Measurements from ENCODE around the gene CARD19.

Gene CARD19

DNA sequence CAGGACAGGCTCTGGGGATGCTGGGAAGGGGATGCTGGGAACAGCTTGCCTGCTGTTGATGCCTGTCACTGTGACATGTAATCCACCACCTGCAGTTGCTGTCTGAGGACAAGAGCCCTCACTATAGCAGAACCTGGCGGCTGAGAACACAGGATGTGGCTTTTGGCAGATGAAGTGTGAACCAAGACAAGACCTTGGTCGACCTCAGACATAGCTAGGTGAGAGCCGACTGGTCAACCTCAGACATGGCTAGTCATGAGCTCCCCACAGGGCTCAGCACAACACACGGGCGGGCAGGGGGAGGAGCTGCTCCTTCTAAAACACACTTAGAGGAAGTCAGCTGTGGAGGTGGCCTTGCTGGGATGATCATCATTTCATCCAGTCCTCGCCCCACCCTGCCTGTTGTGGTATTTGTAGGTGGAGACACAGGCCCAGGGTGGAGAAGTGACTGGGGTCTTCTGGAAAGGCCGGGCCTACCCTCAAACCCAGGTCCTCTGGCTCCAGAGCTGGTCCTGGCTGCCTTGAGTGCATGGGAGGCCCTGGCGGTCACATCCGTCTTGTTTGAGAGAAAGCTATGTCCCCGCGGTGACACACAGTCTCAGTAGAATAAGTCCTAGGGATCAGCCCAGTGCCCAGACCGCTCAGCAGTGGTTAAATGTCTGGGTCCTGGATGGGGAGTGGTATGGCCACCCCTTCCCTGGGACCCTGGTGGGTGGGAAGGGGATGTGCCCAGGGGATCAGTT lies 31.5 kb upstream of the CARD19 start:
- no peak for DNase-seq (ENCODE audit: low read depth)

- no peak for DNase-seq (ENCODE audit: low read depth)
These were observed 30.8 kb upstream of the CARD19 start for GRCh38 chr9:93065135-93065720.

DNA sequence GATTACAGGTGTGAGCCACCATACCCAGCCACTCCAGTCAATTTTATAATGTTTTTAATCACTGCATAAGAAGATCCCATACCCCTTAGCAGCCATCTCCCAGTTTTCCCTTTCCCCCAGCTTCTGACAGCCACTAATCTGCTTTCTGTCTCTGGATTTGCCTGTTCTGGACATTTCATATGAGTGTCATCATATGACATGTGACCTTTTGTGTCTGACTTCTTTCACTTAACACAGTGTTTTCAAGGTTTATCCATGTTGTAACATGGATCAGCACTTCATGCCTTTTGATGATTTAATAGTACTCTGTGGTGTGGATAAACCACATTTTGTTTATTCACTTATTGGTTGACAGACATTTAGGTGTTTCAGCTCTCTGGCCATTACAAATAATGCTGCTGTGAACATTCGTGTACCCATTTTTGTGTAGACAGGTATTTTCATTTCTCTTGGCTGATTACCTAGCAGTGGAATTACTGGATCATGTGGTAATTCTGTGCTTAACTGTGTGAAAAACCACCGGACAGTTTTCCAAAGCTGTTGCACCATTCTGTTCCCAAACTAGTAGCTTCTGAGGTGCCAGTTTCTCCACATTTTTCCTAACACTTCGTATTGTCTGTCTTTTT lies 28.9 kb upstream of the CARD19 start:
- no peak for DNase-seq (ENCODE audit: low read depth)

GRCh38 chr9:93068956-93069355 lies 27.1 kb upstream of the CARD19 start:
- no peak for DNase-seq (ENCODE audit: low read depth)

DNA sequence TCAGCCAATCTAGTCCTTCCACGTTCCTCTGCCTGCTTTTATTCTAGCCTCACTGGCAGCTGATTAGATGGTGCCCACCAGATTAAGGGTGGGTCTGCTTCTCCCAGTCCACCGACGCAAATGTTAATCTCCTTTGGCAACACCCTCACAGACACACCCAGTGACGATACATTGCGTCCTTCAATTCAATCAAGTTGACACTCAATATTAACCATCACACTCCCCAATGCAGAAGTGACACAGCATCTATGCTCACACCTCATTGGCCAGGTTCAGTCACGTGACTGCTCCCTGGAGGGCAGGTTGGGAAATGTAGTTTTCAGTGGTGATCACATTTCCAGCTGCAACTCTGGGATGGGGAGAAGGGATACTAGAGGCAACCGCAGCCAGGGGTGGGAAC lies 24.6 kb upstream of the CARD19 start:
- peak; percentile 44 for DNase-seq (ENCODE audit: low read depth)

DNA sequence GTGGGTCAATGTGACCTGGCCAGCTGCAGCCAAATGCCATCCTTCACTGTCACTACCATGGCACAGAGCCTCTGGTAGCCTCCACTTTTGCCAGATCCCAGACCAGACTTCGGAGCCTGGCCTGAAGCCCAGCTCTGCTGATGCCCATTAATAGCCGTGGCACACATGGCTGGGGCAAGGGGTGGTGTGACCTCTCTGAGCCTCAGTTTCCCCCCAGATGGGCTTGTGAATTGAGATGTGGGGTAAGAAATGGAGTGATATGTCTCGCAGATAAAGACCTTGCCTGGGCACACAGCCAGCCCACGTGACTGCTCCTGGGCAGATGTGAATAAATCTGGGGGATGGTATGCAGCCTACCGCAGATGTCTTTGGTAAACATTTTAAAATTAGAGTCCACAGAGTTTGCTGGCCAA lies 23.6 kb upstream of the CARD19 start:
- DNase-seq (ENCODE audit: low read depth) = peak; percentile 52

GRCh38 chr9:93076101-93076791 lies 19.8 kb upstream of the CARD19 start:
- DNase-seq (ENCODE audit: low read depth) = no peak

- no peak for DNase-seq (ENCODE audit: low read depth)
These were observed 19.3 kb upstream of the CARD19 start for GRCh38 chr9:93076792-93077128.

- DNase-seq (ENCODE audit: low read depth) = no peak
These were observed 18.6 kb upstream of the CARD19 start for GRCh38 chr9:93077367-93077766.

GRCh38 chr9:93077811-93078210 lies 18.2 kb upstream of the CARD19 start:
- DNase-seq (ENCODE audit: low read depth) = no peak

DNA sequence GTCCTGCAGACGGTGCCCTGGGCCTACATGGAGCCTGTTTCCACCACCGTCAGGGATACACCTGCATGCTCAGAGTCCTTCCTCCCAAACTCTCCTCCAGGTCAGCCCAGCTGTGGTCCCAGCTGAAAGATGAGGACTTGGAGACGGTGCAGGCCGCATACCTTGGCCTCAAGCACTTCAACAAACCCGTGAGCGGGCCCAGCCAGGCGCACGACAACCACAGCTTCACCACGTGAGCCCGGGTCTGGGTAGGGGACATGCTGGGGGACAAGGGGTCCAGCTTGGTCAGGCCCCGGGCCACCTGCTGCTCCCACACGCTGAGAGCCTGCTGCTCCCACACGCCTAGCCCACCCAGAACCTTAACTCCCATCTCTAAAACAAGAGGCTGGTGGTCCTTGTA lies 16.6 kb upstream of the CARD19 start:
- no peak for DNase-seq (ENCODE audit: low read depth)

DNA sequence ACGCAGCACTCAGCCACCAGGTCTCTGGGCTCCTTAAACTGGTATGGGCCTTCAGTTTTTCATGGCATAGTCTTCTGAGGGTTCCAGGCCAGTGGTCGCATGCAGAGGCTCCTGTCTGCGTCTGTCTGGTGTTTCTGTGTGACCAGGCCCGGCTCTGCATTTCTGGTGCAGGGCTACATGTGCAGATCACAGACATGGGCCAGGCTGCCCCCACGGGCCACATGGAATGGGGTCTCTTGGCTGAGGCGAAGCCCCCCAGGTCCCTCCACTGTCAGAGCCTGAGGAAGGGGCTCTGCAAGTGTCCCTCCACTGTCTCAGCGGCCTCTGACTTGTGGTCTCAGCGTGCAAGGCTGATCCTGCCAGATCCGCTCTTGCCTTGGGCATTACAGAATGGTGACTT lies 15.6 kb upstream of the CARD19 start:
- no peak for DNase-seq (ENCODE audit: low read depth)

GRCh38 chr9:93081081-93081529 lies 14.9 kb upstream of the CARD19 start:
- no peak for DNase-seq (ENCODE audit: low read depth)

DNA sequence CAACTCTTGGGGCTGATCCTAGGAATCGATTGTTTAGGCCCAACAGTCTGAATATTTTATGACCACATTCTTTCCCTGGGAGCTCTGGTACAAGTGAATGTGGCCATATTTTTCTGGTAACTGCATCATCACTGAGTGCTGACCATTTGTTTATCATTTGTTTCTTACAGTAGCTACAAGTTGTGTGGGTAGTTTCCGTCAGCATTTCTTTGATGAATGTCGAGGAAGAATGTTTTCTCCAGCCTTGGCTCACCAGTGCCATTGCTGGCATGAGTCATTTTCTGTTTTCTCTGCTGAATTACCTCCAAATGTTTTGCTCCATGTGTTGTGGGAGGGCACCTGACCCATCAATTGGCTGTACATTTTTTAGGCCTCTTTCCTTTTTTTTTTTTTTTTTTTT lies 14.1 kb upstream of the CARD19 start:
- peak; percentile 51 for DNase-seq (ENCODE audit: low read depth)

GRCh38 chr9:93082841-93083411 lies 13.1 kb upstream of the CARD19 start:
- DNase-seq (ENCODE audit: low read depth) = no peak

GRCh38 chr9:93083592-93084470 lies 12.2 kb upstream of the CARD19 start:
- DNase-seq (ENCODE audit: low read depth) = no peak

DNA sequence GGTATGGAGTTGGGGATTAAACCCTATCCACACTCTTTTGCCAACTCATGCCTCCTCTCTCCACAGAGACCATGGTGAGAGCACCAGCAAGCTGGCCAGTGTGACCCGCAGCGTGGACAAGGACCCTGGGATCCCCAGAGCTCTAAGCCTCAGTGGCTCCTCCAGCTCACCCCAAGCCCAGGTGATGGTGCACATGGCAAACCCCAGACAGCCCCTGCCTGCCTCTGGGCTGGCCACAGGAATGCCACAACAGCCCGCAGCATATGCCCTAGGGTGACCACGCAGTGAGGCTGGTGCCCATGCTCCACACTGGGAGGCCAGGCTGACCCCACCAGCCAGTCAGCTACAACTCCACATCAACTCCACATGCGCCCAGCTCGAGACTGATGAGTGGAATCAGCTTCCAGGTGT lies 11.5 kb upstream of the CARD19 start:
- no peak for DNase-seq (ENCODE audit: low read depth)

DNA sequence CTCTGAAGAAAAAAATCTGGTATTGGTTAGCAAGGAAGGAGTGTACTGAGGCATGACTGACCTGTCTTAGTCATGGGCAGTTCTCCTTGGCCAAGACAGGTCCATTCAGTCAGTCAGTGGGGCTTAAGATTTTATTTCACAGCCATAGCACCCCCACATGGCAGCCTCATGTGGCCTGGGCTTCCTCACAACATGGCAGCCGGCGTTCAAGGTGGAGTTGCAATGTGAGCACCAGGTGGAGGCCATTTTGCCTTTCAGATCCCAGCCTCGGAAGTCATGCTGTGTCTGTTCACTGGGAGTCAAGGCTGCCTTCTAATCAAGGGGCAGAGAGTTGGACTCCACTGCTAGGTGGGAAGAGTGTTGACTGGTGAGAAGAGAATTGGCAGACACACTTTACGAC lies 10.3 kb upstream of the CARD19 start:
- no peak for DNase-seq (ENCODE audit: low read depth)

DNA sequence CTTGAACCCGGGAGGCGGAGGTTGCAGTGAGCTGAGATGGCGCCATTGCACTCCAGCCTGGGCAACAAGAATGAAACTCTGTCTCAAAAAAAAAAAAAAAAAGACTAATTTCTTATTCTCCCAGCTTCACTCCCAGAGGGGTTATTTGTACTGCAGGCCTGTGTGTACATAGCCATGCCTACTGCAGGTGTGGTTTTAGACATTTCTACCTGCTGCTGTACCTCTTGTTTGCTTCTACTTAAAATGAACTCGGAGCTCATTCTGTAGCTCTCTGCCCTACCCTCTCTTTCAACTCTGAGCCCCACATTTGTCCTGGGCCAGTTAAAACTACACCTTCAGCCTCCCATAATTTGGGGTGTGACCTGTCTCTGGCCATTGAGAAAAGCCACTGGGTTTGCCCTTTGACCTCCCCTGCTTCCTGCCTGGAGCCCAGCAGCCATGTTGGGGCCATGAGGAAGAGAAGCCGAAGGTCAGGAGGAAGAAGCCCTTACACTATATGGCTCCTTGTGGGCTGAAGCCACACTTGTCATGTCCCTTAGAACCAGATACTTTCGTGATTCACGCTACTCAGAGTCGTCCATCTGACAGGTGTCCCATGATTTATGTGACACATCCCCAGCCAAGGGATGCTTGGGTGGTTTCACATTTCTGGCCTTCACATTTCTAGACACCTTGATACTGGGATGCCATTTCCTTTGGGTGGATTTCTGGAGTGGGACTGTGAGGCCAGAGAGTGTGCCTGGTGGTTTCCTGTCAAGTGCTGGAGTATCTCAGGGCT lies 9.4 kb upstream of the CARD19 start:
- no peak for DNase-seq (ENCODE audit: low read depth)

DNA sequence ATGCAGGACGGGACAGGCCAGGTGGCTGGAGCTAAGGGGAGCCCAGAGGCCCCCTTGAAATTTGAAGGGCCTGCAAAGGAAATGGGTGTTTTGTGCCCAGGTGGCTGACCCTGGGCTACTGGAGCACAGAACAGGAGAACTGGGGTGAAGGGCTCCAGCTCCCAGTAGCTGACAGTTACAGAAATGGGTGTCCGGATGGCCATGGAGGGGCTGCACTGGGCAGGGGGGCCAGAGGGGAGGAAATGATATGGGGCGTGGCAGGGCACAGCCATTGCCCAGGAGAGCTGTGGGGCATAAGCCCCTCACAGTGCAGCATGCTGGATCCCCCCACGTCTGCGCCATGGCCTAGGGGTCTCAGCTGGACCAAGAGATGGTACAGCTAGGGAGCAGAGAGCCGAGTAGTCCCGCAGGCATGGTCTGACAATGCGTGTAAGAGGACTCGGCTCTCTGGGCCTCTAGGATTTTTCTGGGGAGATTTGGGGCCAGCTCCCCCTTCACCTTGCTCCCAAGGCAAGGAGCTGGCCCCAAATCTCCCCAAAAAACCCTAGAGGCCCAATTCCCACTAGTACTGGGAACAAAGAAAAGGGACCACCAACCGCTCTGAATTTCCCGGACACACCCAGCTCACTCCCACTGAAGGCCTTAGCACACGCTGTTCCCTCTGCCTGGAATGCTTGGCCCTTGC lies 7.9 kb upstream of the CARD19 start:
- DNase-seq (ENCODE audit: low read depth) = no peak
